Neural cell (in vitro differentiated cells): ENCODE data around the gene GRAMD4. TPM values are rescaled to one million over a fixed set of nuclear protein-coding genes. Genes with fewer than 3 reads are reported as not detected.

Experiments
- H2AFZ ChIP-seq: fragments of 200-600, 300-800 bp; sonication (generic), shearing (Covaris generic); 2 replicates; pipeline ENCODE4 v1.6.0; 2014; ENCODE audit warnings: low read depth, mild to moderate bottlenecking, antibody characterized with exemption, low read length, moderate library complexity
- H3F3A ChIP-seq: fragments of 200-600 bp; shearing (Covaris generic); 2 replicates; pipeline ENCODE4 v1.6.1; 2016; ENCODE audit warnings: mild to moderate bottlenecking, moderate library complexity, mixed read lengths, antibody characterized with exemption, low read length; ENCODE audit not compliant: insufficient read depth, poor library complexity, severe bottlenecking
- H3K27ac ChIP-seq: fragments of 200-600, 300-800 bp; sonication (generic), shearing (Covaris generic); 2 replicates; pipeline ENCODE4 v1.5.1; 2014; ENCODE audit warnings: mild to moderate bottlenecking, low read length, moderate library complexity
- H3K27me3 ChIP-seq: fragments of 300-800, 200-600 bp; sonication (generic), shearing (Covaris generic); 2 replicates; pipeline ENCODE4 v1.6.0; 2014; ENCODE audit warnings: mild to moderate bottlenecking, low read depth, low read length, moderate library complexity; ENCODE audit not compliant: insufficient read depth
- H3K36me3 ChIP-seq: fragments of 300-800, 200-600 bp; sonication (generic), shearing (Covaris generic); 2 replicates; pipeline ENCODE4 v1.5.1; 2014; ENCODE audit warnings: mild to moderate bottlenecking, antibody characterized with exemption, low read length, moderate library complexity; ENCODE audit not compliant: insufficient read depth
- H3K4me2 ChIP-seq: fragments of 300-800, 200-600 bp; sonication (generic), shearing (Covaris generic); 2 replicates; pipeline ENCODE4 v1.6.0; 2014; ENCODE audit warnings: mild to moderate bottlenecking, low read length
- H3K4me3 ChIP-seq: fragments of 300-800, 200-600 bp; sonication (generic), shearing (Covaris generic); 2 replicates; pipeline ENCODE4 v1.5.1; 2014; ENCODE audit warnings: mild to moderate bottlenecking, low read length, moderate library complexity
- H3K79me2 ChIP-seq: fragments of 200-600 bp; shearing (Covaris generic); replicated peaks from 2 replicates; pipeline ENCODE4 v1.6.0; 2014; ENCODE audit warnings: mild to moderate bottlenecking, low read length, moderate library complexity; ENCODE audit not compliant: insufficient read depth
- H3K9ac ChIP-seq: fragments of 300-800, 200-600 bp; sonication (generic), shearing (Covaris generic); 2 replicates; pipeline ENCODE4 v1.6.1; 2016; ENCODE audit warnings: mild to moderate bottlenecking, low read length, mixed read lengths
- H3K9me2 ChIP-seq: fragments of 200-600 bp; shearing (Covaris generic); 2 replicates; pipeline ENCODE4 v1.6.1; 2016; ENCODE audit warnings: mild to moderate bottlenecking, low read length, mixed read lengths; ENCODE audit not compliant: insufficient read depth
- H3K9me3 ChIP-seq: fragments of 200-600, 300-800 bp; sonication (generic), shearing (Covaris generic); 2 replicates; pipeline ENCODE4 v1.6.1; 2016; ENCODE audit warnings: mild to moderate bottlenecking, mixed run types, low read length, moderate library complexity, mixed read lengths
- H4K20me1 ChIP-seq: fragments of 200-600 bp; shearing (Covaris generic); 2 replicates; pipeline ENCODE4 v1.6.1; 2016; ENCODE audit warnings: mild to moderate bottlenecking, mixed run types; ENCODE audit not compliant: insufficient read depth
- CTCF ChIP-seq: fragments of 450-650 bp; IDR thresholded peaks from 2 replicates; pipeline ENCODE4 v1.5.1; 2014; ENCODE audit warnings: antibody characterized with exemption, mild to moderate bottlenecking, moderate library complexity; ENCODE audit not compliant: poor library complexity, severe bottlenecking
- EP300 ChIP-seq: fragments of 450-650 bp; conservative IDR thresholded peaks from 2 replicates; pipeline ENCODE4 v1.6.1; 2014; ENCODE audit warnings: antibody characterized with exemption, mild to moderate bottlenecking, moderate library complexity; ENCODE audit not compliant: poor library complexity, severe bottlenecking
- EZH2 ChIP-seq: fragments of 200-600, 300-800 bp; shearing (Covaris generic), sonication (generic); IDR thresholded peaks from 2 replicates; pipeline ENCODE4 v1.6.1; 2014; ENCODE audit warnings: antibody characterized with exemption, low read length, borderline replicate concordance, mild to moderate bottlenecking; ENCODE audit not compliant: insufficient read depth, poor library complexity, severe bottlenecking
- MXI1 ChIP-seq: fragments of 450-650 bp; conservative IDR thresholded peaks from 2 replicates; pipeline ENCODE4 v1.6.1; 2014; ENCODE audit warnings: antibody characterized with exemption, mild to moderate bottlenecking; ENCODE audit not compliant: poor library complexity, severe bottlenecking
- POLR2AphosphoS5 ChIP-seq: IDR thresholded peaks from 2 replicates; pipeline ENCODE4 v1.6.1; 2012
- RAD21 ChIP-seq: fragments of 450-650 bp; conservative IDR thresholded peaks from 2 replicates; pipeline ENCODE4 v1.6.1; 2014; ENCODE audit warnings: antibody characterized with exemption, mild to moderate bottlenecking, moderate library complexity
- REST ChIP-seq: IDR thresholded peaks from 2 replicates; pipeline ENCODE4 v1.6.1; 2012; ENCODE audit warnings: borderline replicate concordance
- SMC3 ChIP-seq: fragments of 450-650 bp; conservative IDR thresholded peaks from 2 replicates; pipeline ENCODE4 v1.6.1; 2014; ENCODE audit warnings: antibody characterized with exemption, mild to moderate bottlenecking, moderate library complexity; ENCODE audit not compliant: poor library complexity
- TAF1 ChIP-seq: IDR thresholded peaks from 2 replicates; pipeline ENCODE4 v1.6.1; 2012; ENCODE audit warnings: low read depth
- polyA plus RNA-seq: library from polyadenylated mRNA; depleted of rRNA; stranded (reverse); fragments of >200 nt; gene quantifications from 2 replicates; pipeline ENCODE4 v1.2.3, GENCODE V29; 2014

GRAMD4 gene
- polyA plus RNA-seq, 1 donor from 2014 or later = 35.6 TPM

- Histone ChIP-seq H3K9me3 (no peaks in the 10 kb centered on the region), H3F3A (no peaks in the 10 kb centered on the region), H3K9me2 (no peaks in the 10 kb centered on the region), H3K36me3 (no peaks in the 10 kb centered on the region), H3K79me2 (no peaks in the 10 kb centered on the region), H3K4me2 (no peak overlapping the region), H3K4me3 (no peak overlapping the region), H4K20me1 (peaks cover under 1% of the 10 kb centered on the region), H3K9ac (no peak overlapping the region), H2AFZ (no peak overlapping the region), H3K27ac (no peak overlapping the region), H3K27me3 (no peaks in the 10 kb centered on the region)
- TF ChIP-seq MXI1 (no peak), CTCF (no peak), SMC3 (no peak), REST (no peak), EZH2 (no peak), POLR2AphosphoS5 (no peak), RAD21 (no peak), TAF1 (no peak), EP300 (no peak)
Observed at GRCh38 chr22:46594947-46595298, 25.3 kb upstream of the GRAMD4 start.

DNA sequence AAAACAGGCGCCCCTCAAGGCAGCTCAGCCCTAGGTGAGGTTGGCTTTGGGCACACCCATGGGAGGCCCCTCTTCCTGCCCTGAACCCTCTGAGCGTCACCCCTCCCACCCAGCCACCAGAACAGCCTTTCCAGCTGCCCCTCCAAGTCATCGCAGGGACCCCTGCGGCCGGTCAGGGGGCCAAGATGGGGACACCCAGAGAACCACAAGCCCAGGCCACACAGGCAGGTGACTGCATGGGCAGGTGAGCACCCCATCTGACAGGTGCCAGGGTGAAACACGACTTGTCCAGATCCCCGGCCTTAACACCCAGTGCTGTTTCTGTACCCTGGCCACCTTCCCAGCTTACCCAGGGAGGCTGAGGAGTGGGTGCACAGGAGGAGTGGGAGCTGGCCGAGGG lies 24.6 kb upstream of the GRAMD4 start:
- H3K9me3 ChIP-seq = no peaks in the 10 kb centered on the region
- no peak overlapping the region for H3K9ac ChIP-seq
- no peaks in the 10 kb centered on the region for H3K27me3 ChIP-seq
- H3K9me2 ChIP-seq = no peaks in the 10 kb centered on the region
- H3K36me3 ChIP-seq = no peaks in the 10 kb centered on the region
- no peak overlapping the region for H3K4me3 ChIP-seq
- H3K79me2 ChIP-seq = no peaks in the 10 kb centered on the region
- H3K27ac ChIP-seq = no peak overlapping the region
- TF ChIP-seq CTCF (no peak), POLR2AphosphoS5 (no peak), SMC3 (no peak), MXI1 (no peak), EP300 (no peak), TAF1 (no peak), RAD21 (no peak), REST (no peak), EZH2 (no peak)
- H2AFZ ChIP-seq = no peak overlapping the region
- no peak overlapping the region for H3K4me2 ChIP-seq
- no peaks in the 10 kb centered on the region for H3F3A ChIP-seq
- no peaks in the 10 kb centered on the region for H4K20me1 ChIP-seq
